HL-60/S4 treated with retinoic acid at 250 ng/mL for 4 days and 3 days (cell line): Measurements from ENCODE around the gene PCDHGC3.

Experiments used
- in situ Hi-C: fragments of 300-500 bp; cut with MboI; formaldehyde crosslinking; loops from 2 replicates; pipeline ENCODE4 v1.7.0; 2022; ENCODE audit warnings: low sequenced_read_pairs

PCDHGC3 gene

DNA sequence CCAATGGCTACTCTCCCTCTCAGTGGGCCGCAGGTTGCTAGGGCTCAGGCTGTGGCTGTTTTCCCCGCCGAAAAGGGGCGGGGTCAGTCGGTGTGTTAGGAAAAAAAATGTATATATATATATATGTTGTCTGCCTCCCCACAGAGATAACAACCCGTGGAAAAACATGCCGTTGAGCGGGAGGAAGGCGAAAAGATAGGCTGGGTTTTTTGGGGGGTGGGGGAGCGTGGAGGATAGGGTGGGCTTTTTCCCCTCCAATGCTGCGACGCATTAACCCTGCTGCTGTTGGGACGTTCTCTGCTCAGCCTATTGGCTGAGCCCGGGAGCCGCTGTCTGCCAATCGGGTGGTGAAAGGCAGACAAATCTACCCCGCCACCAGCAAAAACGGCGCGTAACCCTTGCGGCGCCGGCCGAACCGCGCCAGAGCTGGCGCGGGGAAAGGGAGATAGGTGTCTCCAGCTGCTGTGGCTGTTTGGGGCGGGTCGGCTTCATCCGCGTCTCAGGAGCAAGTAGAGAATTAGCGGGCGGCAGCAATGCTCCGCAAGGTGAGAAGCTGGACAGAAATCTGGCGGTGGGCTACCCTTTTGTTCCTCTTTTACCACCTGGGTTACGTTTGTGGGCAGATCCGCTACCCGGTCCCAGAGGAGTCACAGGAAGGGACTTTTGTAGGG lies 9.0 kb downstream of the PCDHGC3 start, which contains the start of gene PCDHGC4:
PCDHGC4 (plus strand) TSS at position 390 of the 671 bp plus-strand sequence; CDS start at position 534, 144 bp downstream.
- in situ Hi-C loops: no loop called here

DNA sequence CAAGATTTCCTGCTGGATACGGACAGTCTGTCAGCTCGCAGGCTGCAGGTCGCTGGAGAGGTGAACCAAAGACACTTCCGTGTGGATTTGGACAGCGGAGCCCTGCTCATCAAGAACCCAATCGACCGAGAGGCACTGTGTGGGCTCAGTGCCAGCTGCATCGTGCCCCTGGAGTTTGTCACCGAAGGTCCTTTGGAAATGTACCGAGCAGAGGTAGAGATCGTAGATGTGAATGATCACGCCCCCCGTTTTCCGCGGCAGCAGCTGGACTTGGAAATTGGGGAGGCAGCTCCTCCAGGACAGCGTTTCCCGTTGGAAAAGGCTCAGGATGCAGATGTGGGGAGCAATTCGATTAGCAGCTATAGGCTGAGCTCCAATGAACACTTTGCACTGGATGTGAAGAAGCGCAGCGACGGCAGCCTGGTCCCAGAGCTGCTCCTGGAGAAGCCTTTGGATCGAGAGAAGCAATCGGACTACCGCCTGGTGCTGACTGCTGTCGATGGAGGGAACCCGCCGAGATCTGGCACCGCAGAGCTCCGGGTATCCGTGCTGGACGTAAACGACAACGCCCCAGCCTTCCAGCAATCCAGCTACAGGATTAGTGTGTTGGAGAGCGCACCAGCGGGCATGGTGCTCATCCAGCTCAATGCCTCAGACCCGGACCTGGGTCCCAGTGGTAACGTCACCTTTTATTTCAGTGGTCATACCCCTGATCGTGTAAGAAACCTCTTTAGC lies 9.7 kb downstream of the PCDHGC3 start:
- in situ Hi-C loops: no loop called here

DNA sequence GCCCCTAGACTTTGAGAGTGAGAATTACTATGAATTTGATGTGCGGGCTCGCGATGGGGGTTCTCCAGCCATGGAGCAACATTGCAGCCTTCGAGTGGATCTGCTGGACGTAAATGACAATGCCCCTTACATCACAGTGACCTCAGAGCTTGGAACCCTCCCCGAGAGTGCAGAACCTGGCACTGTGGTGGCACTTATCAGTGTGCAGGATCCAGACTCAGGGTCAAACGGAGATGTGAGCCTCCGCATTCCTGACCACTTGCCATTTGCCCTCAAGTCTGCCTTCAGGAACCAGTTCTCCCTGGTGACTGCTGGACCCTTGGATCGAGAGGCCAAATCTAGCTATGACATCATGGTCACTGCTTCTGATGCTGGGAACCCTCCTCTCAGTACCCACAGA lies 10.3 kb downstream of the PCDHGC3 start:
- in situ Hi-C loops: no loop called here

DNA sequence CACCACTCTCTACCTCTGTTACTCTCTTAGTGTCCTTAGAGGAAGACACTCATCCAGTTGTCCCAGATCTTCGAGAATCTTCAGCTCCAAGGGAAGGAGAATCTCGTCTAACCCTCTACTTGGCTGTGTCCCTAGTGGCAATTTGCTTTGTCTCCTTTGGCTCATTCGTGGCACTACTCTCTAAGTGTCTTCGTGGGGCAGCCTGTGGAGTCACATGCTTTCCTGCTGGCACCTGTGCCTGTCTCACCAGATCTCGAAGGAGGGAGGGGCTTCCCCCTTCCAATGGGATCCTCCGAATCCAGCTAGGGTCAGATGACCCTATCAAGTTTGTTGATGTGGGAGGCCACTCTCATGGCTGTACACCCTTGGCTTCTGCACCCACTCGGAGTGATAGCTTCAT lies 11.4 kb downstream of the PCDHGC3 start:
- in situ Hi-C loops: no loop called here

DNA sequence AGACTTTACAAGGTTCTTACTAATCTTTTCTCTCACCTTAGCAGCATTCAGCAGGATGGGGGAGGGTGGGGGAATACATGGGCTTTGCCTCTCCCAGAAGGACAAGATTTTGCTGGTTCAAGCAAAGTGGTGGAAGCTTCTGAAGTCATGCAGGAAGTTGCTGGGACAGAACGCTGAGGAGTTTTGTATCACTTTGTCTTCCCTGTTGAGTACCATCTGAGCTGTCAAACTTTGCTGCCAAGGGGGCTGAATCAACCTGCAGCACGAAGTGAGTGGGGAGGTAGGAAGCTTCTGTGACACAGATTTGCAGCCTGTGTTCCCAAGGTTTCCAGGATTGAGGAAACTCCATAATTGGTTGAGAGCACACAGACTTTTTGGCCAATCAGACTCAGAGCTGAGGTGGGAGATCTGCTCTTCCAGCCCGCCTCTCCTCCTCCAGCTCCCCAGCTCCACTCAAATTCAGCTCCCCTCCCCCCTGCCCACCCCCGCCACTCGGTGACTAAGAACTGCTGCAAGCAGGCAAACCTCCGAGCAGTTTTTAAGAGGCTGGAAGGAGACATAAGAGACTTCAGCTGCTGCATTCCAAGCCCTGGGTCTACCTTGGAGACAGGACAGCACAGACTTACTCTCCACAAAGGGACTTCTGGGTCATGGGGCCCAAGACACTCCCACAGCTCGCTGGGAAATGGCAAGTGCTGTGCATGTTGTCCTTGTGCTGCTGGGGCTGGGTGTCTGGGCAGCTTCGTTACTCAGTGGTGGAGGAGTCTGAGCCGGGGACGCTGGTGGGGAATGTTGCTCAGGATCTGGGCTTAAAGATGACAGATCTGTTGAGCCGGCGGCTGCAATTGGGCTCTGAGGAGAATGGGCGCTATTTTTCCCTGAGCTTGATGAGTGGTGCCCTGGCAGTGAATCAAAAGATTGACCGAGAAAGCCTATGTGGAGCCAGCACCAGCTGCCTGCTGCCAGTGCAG lies 13.1 kb downstream of the PCDHGC3 start, which contains the start of gene PCDHGC5:
PCDHGC5 (plus strand) TSS at position 491 of the 971 bp plus-strand sequence; CDS start at position 651, 160 bp downstream.
- in situ Hi-C loops: no loop called here

DNA sequence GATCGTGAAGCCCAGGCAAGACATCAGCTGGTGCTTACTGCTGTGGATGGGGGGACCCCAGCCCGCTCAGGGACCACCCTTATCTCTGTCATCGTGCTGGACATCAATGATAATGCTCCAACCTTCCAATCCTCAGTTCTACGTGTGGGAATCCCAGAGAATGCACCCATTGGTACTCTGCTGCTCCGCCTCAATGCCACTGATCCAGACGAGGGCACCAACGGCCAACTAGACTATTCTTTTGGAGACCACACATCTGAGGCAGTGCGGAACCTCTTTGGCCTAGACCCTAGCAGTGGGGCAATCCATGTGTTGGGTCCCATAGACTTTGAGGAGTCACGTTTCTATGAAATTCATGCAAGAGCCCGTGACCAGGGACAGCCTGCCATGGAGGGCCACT lies 14.1 kb downstream of the PCDHGC3 start:
- in situ Hi-C loops: no loop called here

DNA sequence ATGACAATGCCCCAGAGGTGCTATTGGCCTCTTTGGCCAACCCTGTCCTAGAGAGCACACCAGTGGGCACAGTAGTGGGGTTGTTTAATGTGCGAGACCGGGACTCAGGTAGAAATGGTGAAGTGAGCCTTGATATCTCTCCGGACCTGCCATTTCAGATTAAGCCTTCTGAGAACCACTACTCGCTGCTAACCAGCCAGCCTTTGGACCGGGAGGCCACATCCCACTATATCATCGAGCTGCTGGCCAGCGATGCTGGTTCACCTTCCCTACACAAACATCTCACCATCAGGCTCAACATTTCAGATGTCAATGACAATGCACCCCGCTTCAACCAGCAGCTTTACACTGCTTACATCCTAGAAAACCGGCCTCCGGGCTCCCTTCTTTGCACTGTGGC lies 14.5 kb downstream of the PCDHGC3 start:
- in situ Hi-C loops: no loop called here

DNA sequence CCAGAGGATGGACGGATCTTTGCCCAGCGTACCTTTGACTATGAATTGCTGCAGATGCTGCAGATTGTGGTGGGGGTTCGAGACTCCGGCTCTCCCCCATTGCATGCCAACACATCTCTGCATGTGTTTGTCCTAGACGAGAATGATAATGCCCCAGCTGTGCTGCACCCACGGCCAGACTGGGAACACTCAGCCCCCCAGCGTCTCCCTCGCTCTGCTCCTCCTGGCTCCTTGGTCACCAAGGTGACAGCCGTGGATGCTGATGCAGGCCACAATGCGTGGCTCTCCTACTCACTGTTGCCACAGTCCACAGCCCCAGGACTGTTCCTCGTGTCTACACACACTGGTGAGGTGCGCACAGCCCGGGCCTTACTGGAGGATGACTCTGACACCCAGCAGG lies 15.0 kb downstream of the PCDHGC3 start:
- in situ Hi-C loops: no loop called here

DNA sequence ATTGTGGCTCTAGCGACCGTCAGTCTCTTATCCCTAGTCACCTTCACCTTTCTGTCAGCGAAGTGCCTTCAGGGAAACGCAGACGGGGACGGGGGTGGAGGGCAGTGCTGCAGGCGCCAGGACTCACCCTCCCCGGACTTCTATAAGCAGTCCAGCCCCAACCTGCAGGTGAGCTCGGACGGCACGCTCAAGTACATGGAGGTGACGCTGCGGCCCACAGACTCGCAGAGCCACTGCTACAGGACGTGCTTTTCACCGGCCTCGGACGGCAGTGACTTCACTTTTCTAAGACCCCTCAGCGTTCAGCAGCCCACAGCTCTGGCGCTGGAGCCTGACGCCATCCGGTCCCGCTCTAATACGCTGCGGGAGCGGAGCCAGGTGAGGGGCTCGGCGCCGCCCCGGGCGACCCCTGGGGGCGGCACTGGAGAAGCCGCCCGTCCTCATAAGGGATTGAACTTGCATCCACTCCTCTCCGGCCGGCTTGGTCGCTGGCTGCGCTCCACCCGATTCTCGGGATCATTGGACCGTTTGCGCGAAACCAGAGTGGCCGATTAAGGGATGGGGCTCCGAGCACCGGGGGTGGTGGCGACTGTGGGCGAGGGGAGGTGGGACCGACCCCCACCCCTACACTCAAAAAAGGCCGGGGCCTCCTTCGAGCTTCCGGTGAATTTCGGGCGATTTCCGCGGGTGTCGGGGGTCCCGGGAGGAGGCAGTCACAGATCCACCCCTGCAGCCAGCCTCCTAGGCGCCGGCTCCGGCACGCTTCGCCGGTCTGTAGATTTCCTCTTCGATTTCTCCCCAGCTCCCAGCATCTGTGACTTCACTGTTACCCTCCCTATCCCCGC lies 15.8 kb downstream of the PCDHGC3 start:
- in situ Hi-C loops: no loop called here

DNA sequence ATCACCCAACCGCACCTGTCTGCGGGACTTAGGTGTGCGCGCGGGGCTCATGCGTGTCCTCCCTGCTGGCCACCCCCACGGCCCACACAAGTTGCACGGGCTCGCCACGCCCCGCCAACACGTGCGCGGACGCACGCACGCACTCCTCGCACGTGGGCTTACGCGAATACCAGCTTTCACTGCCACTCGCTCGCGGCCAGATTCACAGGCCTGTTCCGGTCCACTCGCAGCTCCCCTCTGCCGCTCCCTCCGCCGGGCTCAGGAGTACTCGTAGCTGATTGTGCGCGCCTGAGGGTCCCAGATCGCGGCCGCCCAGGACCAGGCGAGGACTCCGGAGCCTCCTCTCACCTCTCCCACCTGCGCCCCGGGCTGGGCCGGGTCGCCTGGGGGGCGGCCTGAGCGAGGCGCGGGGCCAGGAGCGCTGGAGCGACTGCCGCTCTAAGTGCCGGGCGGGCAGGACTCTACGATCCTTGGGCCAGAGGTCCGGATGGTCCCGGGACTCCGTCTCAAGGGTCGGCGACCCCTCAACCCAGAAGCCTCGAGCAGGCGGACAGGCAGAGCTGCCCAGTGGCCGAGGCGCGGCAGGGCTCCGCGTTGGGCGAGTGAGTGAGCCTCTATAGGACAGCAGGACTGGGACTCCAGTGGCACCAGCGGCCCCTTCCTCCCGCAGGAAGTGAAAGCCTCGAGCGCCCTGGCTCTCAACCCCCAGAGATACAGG lies 16.6 kb downstream of the PCDHGC3 start:
- in situ Hi-C loops: no loop called here

DNA sequence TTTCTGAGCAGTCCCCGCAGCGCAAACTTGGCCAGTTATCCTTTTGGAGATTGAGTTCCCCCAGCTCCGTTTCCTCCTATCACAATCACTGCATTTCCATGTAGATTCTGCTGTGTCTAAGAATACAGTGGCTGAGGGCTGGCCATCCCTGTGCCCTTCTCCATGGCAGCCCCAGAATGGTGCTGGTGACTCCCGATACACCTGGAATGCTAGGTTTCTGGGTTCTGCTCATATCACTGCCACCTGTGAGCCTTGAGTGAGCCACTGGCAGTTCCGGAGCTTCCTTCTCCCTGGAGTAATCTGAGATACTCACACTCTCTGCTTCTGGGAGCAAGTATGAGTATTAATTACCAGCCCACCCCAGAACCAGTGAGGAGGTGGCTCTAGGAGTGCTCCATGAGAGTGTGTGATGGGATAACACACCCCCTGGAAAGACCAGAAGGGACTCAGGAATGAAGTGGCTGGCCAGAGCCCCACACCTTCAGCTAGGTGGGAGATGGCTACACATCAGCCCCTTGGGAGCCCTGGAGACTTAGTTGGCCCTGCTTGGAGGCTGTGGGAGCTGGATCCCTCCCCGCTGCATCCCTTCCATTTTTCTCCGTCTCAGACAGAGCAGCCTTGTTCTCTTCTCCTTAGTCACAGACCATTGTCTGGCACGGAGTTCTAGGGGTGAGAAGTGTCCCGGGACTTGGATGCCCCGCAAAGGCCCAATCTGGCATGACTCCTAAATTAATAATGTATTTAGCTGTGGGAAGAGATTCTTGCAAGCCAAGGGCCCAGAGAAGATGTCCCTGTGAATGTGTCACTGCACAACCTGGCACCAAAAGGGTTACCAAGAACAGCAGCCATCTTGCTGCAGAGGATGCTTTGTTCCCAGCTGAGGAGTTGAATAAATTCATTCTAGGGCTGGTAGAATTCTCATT lies 18.0 kb downstream of the PCDHGC3 start:
- in situ Hi-C loops: no loop called here

DNA sequence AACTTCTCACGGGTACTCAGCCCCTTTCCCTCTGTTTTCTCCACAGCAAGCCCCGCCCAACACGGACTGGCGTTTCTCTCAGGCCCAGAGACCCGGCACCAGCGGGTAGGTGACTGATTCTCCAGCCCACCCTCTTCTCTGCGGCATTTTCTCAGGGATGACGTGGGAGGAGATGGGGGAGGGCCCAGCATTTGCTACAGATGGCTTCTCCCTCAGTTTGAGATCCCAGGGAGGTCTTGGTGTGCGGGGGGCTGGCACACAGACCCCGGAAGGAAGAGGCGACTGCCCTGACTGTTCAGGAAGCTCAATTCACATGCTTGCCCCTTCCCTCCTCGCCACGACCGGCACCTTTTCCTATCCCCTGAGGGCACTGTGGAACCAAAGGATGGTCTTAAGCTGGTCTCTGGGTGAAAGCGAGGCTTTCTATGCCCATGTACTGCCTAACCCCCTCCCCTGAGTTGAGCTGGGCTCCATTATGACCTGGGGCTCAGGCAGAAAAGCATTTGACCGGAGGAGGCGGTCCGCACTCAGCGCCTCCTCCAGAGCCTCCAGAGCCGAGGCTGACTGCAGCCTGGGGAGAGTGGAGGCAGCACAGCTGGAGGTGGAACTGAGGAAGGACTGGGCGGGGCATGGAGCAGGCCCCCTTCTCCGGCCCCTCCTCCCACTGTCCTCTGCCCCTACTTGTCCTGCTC lies 19.1 kb downstream of the PCDHGC3 start:
- in situ Hi-C loops: no loop called here

DNA sequence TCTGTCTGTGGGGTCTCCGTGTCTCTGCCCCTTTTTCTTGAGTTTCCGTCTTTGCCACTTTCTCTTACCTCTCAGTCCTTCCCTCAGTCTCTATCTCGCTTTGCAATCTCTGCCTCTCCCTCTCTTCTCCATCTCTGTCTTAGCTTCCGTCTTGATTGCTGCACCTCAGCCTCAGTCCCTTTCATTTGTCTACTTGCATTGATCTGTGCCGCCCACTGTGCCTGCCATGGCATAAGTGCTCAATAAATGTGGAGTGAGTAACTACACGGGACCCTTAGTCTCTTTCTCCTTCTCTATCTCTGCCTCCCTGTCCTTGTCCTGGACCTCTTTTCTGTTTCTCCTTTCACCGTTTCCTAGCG lies 19.7 kb downstream of the PCDHGC3 start:
- in situ Hi-C loops: no loop called here

DNA sequence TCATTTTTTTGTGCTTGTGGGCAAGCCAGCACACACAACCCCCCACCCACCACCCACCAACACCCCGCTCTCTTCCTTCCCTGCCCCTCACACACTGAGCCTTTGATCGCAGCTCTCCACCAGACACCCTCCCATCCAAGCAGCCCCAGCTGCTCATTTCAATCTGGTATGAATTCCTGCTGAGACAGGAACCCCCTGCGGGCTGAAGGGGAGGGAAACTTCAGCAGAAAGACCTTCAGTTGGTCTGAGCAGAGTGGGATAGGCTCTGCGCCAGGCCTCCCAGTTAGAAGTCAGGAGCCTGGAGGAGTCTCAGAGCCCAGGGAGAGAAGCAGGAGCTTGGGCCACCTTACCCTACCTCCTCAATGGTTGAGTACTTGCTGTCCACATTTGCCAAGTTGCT lies 20.3 kb downstream of the PCDHGC3 start:
- in situ Hi-C loops: no loop called here

DNA sequence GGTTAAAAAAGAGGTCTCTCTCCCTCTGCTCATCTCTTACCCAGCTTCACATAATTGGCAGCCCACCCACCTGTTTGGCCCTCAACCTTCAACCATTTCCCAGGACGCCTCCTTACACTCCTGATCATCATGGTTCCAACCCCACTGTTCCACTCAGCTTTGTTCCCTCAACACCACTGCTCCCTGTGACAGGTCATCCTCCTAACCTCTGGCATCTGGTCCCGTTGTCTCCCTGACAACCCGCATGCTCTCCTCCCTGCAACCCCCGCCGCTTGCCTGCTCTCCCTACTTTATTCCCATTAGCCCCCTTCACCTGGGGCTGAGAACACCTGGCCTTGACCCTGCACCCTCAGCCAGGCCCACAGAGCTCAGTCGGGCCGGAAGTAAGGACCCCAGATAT lies 26.0 kb downstream of the PCDHGC3 start:
- in situ Hi-C loops: no loop called here

DNA sequence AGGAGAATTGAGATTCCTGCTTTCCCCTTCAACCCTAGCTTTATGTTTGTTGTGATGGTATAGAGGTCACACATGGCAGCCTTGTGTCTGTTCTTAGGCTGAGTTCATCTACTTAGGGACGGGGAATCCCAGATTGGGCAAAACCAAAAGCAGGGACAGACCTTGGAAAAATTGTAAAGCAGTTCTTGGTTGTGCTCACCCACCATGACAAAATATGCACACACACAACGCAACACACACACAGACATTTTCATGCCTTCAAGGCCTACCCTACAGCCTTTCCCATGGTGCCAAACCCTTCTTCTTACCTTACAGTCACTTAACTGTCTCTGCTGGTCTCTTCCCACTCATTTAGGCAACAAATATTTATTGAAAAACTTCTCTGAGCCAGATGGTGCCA lies 27.9 kb downstream of the PCDHGC3 start:
- in situ Hi-C loops: no loop called here

DNA sequence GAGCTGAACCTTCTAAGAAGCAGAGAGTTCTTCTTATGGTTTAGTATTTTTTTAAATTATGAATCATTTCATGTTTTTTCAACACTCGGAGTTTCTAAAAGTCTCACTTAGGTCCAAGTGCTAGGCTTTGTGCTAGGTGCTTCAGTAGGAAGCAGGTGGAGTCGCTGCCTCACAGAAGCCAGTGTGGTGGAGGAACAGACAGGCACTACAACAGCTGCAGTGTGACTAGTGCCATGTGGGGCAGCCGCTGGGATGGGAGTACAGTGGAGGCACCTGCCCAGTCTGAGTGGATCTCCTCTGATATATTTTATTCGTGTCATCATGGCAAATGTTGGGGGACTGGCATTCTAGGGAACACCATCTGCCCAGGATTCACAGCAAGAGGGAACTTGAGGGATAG lies 28.4 kb downstream of the PCDHGC3 start:
- in situ Hi-C loops: no loop called here
